Measurements from ENCODE around the gene CD55.

Gene CD55

GRCh38 chr1:207330011-207330710 lies 8.7 kb downstream of the CD55 start:
- DNase-seq (ENCODE audit: low spot score): no peak

- DNase-seq (ENCODE audit: low spot score): no peak
Measured at GRCh38 chr1:207331354-207332313, 10.2 kb downstream of the CD55 start.

DNA sequence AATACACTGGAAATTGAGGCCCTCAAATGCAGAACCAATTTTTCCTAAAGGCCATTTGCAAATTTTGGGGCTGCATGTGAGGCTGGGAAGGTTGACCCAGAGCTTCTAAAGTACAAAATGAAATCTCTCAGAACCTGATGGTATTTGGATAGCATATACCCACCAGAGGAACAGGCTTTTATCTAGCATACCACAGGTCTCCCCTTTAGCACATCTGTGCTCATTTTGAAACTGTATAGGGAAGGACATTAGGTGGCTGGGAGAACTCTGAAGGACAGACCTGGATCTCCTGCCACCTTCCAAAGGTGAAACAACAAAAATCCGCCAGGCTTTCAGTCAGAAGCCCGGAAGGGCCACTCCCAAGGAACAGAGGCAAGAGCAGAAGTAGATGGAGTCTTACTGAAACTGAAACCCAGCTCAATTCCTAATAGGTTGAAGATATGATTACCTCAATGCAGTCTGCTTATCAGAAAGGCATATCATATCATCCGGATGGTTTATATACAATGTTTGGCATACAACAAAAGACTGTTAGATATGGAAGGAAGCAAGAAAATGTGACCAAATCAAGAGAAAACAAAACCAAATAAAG lies 11.6 kb downstream of the CD55 start:
- DNase-seq (ENCODE audit: low spot score): no peak

GRCh38 chr1:207333620-207334019 lies 12.1 kb downstream of the CD55 start:
- no peak for DNase-seq (ENCODE audit: low spot score)

DNA sequence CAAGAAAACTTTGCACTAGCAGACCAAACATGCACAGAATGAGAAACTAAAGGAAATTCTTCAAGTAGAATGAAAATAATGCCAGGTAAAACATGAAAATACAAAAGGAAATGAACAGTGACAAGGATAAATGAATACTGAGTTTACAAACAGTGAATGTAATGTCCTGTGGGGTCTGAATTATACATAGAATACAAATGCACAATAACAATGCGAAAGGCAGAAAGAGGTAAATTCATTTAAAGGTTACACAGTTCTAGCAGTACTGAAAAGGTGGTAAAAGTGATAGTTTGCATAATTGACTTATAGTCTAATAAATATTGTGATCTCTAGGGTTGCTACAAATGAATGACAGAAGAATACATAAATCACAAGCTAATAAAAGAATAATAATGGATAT lies 12.9 kb downstream of the CD55 start:
- no peak for DNase-seq (ENCODE audit: low spot score)

DNA sequence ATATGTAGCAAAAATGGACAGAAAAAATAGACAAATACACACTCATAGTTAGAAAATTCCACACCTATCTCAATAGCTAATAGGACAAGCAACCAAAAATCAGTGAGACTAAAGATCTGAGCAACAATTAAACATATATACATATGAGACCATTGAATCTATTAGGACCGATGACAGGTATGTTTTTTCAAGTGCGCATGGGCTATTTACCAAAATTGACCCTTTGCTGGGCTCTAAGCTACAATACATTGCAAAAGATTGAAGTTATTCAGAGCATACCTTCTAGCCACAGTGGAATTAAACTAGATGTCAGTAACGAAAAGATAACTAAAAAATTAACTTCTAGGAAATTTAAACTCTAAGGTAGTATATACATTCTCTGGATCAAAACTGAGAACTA lies 13.7 kb downstream of the CD55 start:
- no peak for DNase-seq (ENCODE audit: low spot score)

DNA sequence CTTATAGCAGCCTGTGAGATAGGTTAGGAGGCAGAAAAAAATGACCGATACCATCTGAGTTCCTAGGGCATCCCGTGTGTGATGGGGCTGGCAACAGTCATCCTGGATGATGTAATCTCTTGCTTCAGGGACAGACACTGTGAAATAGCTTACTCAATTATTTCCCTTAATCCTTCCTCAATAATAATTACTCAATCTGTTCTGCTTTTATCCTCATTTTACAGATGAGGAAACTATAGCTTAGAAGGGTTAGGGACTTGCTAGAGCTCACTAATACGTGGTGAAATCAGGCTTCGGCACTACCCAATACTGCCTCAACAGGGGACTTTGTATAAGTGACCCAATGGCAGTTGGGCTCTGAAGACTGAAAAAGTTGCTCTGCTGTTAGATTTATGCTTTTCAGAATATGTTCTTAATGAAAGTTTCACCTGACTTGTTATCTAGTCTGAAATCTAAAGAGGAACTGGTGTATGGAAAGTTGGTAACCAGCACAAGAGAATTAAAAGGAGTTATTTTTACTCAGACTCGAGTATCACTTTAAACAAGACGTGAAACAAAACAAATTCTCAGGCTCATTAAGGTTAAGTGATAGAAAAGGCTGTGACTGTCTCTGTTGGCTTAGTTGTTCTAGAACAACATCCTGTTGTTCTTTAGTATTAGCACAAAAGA lies 14.4 kb downstream of the CD55 start:
- no peak for DNase-seq (ENCODE audit: low spot score)

GRCh38 chr1:207336559-207337467 lies 15.3 kb downstream of the CD55 start:
- DNase-seq (ENCODE audit: low spot score): no peak

GRCh38 chr1:207342332-207342731 lies 20.9 kb downstream of the CD55 start:
- DNase-seq (ENCODE audit: low spot score): no peak

- DNase-seq (ENCODE audit: low spot score): no peak
Measured at GRCh38 chr1:207343675-207344074, 22.2 kb downstream of the CD55 start.

GRCh38 chr1:207344221-207344620 lies 22.7 kb downstream of the CD55 start:
- no peak for DNase-seq (ENCODE audit: low spot score)

DNA sequence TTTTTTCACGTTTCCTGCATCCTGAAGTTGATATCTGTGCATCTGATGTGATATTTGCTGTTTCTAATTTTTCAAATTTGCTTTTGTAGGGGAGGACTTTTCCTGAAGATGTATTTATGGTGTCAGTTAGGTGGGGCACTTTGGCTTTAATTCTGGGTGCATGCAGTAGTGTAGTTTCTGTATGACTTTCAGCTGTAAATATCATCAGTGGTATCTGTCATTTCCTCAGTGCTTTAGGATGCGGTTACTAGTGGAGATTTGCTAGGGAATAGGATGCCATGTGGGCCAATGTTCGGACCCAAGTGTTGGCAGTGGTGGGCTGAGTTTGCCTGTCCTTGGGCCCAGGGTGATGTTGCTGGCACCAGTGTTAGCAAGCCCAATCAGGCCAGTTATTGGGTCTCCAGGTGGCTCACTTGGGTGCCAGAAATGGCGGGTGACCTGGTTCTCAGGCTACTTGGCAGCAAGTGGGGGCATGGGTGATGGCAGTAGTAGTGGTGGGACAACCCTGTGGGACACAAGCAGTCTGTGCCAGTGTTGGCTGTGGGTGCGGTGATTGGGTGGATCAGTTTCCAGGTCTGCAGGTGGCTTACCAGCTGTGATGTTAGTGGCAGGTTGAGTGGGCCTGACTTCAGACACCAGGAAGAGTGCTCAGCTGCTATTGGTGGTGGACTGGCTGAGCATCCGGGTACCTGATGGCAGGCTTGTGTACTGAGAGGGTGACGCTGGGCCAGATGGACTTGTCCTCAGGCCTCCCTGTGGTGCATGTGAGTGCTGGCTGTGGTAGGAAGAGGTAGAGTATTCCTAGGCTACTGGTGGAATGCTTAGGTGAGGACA lies 24.4 kb downstream of the CD55 start:
- no peak for DNase-seq (ENCODE audit: low spot score)

DNA sequence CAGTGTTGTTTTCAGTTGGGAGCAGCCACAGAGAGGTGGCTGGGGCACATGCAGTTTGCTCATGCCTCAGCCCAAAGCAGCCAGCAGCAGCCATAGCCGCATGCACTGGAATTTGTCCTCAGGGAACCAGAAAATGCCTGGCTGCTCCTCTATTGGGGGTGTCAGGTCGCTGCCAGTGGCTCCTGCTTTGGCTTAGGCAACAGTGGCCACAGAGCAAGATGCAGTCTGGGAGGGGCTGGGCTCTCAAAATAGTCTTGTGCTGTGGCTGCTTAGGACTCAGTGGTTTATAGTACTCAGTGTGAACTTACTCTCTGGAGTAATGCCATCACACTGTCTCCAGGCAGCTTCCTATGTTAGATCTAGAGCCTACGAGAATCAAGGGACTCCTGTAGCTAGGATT lies 25.0 kb downstream of the CD55 start:
- DNase-seq (ENCODE audit: low spot score): no peak

GRCh38 chr1:207349979-207350378 lies 28.5 kb downstream of the CD55 start:
- no peak for DNase-seq (ENCODE audit: low spot score)

DNA sequence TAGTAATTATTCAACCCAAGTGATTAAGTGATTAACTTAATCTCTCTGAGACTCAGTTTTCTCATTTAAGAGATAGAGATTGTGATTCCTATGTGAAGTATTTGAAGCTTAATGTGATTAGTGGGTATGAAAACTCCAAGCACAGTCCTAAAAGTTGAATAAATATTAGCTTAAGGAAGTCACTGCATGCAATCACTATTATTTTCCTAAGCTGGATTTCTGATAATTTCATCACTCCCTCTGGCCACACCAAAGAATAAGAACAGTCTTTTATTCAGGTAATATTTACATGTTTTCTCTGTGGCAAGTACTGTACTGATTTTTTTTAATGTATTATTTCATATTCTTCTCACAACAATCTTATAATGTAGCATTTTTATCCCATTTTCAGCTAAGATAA lies 31.1 kb downstream of the CD55 start:
- DNase-seq (ENCODE audit: low spot score): no peak

GRCh38 chr1:207355060-207355459 lies 33.6 kb downstream of the CD55 start:
- no peak for DNase-seq (ENCODE audit: low spot score)

GRCh38 chr1:207355513-207356295 lies 34.2 kb downstream of the CD55 start:
- no peak for DNase-seq (ENCODE audit: low spot score)

DNA sequence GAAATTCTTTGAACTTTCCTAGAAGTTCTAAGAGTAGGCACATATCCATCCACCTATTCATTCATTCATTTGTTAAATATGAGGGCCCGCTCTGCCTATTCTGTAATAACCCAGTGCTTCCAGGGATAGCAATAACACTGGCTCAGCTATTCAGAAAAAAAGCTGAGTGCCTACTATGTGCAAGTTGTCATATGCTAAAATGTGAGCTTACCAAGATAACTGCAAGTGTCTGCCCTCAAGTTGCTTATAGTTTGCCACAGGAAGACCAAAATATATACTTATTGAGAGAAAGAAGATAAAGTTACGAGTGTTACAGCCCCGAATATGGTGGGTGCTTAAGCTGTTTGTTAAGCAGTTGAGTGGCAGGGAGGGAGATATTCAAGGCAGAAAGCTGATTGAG lies 39.6 kb downstream of the CD55 start:
- no peak for DNase-seq (ENCODE audit: low spot score)

DNA sequence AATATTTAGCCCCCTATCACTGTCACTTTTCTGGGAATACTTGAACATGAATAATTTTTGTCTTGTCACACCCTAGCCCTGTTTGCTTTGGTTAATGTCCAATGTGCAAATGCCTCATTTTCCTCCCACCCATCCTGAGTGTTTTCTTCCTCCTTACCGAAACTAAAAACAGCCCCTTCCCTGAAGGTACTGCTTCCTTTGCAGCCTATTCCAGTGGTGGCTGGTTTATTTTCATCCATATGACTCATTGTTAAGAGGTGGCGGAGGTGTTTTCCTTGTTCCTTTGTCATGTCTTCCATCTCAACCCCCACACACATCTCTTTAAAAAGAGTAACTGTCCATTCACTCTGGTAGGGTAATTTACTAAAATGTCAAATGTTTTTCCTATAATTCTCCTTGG lies 40.4 kb downstream of the CD55 start:
- no peak for DNase-seq (ENCODE audit: low spot score)

Data from HuH-7 (cell line).